ENCODE measurements around the gene TGFBR2. TPM values are rescaled to one million over a fixed set of nuclear protein-coding genes. Genes with fewer than 3 reads are reported as not detected.
A peak's percentile ranks its signal among the peaks of the same experiment; 100 is the strongest.

Gene TGFBR2
- total RNA-seq, 1 donor from 2014 or later = 329 TPM

- TF ChIP-seq CTCF (IDR thresholded peaks at IDR 0.05) = no peak
- Histone ChIP-seq H3K9me3 (no peaks in the 10 kb centered on the region), H3K4me3 (no peak overlapping the region), H3K36me3 (peaks cover 5% of the 10 kb centered on the region), H3K4me1 (peaks cover 92% of the 10 kb centered on the region), H3K27me3 (no peaks in the 10 kb centered on the region), H3K27ac (no peak overlapping the region)
- intact Hi-C loops (cut with DNase I) = no loop called here
- DNase-seq (no peak), ATAC-seq (no peak)
Measured at GRCh38 chr3:30617069-30617468, 10.7 kb downstream of the TGFBR2 start.

GRCh38 chr3:30617653-30618052, 11.3 kb downstream of the TGFBR2 start:
- Histone ChIP-seq H3K9me3 (no peaks in the 10 kb centered on the region), H3K27me3 (no peaks in the 10 kb centered on the region), H3K4me1 (peaks cover 92% of the 10 kb centered on the region), H3K27ac (no peak overlapping the region), H3K4me3 (no peak overlapping the region), H3K36me3 (peaks cover 5% of the 10 kb centered on the region)
- ATAC-seq (no peak), DNase-seq (no peak)
- TF ChIP-seq CTCF (IDR thresholded peaks at IDR 0.05) = no peak
- intact Hi-C loops (cut with DNase I) = no loop called here

- DNase-seq (no peak), ATAC-seq (no peak)
- Histone ChIP-seq H3K4me3 (no peak overlapping the region), H3K36me3 (peaks cover 11% of the 10 kb centered on the region), H3K27ac (no peak overlapping the region), H3K9me3 (no peaks in the 10 kb centered on the region), H3K4me1 (peaks cover 92% of the 10 kb centered on the region), H3K27me3 (no peaks in the 10 kb centered on the region)
- intact Hi-C loops (cut with DNase I) = no loop called here
- no peak for TF ChIP-seq CTCF (IDR thresholded peaks at IDR 0.05)
Measured at GRCh38 chr3:30618526-30618925, 12.1 kb downstream of the TGFBR2 start.

GRCh38 chr3:30619318-30619717, 12.9 kb downstream of the TGFBR2 start:
- H3K27me3 ChIP-seq = no peaks in the 10 kb centered on the region
- H3K9me3 ChIP-seq = no peaks in the 10 kb centered on the region
- peaks cover 19% of the 10 kb centered on the region for H3K36me3 ChIP-seq
- no peak for DNase-seq
- no peak for TF ChIP-seq CTCF (IDR thresholded peaks at IDR 0.05)
- no peak overlapping the region for H3K27ac ChIP-seq
- intact Hi-C loops (cut with DNase I) = no loop called here
- no peak for ATAC-seq
- peaks cover 88% of the 10 kb centered on the region for H3K4me1 ChIP-seq
- no peak overlapping the region for H3K4me3 ChIP-seq

GRCh38 chr3:30620402-30621360, 14.3 kb downstream of the TGFBR2 start:
- Histone ChIP-seq H3K4me3 (no peak overlapping the region), H3K36me3 (peaks cover 32% of the 10 kb centered on the region), H3K9me3 (no peaks in the 10 kb centered on the region), H3K27ac (peak overlapping the region; percentile 2), H3K27me3 (no peaks in the 10 kb centered on the region), H3K4me1 (peaks cover 85% of the 10 kb centered on the region)
- DNase-seq (no peak), ATAC-seq (no peak)
- intact Hi-C loops (cut with DNase I) = no loop called here
- TF ChIP-seq CTCF (IDR thresholded peaks at IDR 0.05) = no peak

Data from upper lobe of right lung (tissue), 1 donor.